ENCODE measurements around the gene FXYD6.

The FXYD6 gene

GRCh38 chr11:117883063-117883462 is 6.6 kb upstream of the FXYD6 start:
- no peak for DNase-seq

DNA sequence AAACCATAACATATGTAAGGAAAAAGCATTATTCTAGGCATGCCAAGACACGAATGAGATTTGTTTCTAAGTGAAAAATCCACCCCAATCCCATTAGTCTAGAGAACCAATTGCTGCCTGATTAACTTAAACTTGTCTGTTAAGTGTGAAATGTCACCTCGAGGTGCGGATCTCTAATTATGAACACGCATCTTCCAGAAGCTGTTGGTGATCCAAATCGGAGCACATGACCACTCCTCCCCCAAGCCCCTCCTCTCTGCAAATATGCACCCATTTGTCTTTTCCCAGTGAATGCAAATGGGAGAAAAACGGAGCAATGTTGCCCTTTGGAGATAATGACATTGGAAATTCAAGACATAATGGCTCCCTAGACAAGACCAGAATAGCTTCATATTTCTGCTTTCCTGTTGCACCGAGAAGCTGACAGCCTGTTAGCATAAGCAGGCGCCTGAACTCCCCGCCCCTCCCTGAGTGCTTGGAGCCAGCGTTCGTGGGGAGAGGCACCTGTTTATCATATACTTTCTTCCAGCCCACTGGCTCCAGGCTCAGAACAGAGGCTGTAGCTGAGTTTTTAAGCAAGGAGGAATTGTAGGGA is 6.0 kb upstream of the FXYD6 start:
- no peak for DNase-seq

GRCh38 chr11:117881217-117881616 is 4.8 kb upstream of the FXYD6 start:
- no peak for DNase-seq

- no peak for DNase-seq
Observed at GRCh38 chr11:117879516-117880480, 3.3 kb upstream of the FXYD6 start.

- no peak for DNase-seq
Observed at GRCh38 chr11:117878939-117879475, 2.5 kb upstream of the FXYD6 start.

GRCh38 chr11:117878314-117878938 is 2.0 kb upstream of the FXYD6 start:
- DNase-seq, result no peak

DNA sequence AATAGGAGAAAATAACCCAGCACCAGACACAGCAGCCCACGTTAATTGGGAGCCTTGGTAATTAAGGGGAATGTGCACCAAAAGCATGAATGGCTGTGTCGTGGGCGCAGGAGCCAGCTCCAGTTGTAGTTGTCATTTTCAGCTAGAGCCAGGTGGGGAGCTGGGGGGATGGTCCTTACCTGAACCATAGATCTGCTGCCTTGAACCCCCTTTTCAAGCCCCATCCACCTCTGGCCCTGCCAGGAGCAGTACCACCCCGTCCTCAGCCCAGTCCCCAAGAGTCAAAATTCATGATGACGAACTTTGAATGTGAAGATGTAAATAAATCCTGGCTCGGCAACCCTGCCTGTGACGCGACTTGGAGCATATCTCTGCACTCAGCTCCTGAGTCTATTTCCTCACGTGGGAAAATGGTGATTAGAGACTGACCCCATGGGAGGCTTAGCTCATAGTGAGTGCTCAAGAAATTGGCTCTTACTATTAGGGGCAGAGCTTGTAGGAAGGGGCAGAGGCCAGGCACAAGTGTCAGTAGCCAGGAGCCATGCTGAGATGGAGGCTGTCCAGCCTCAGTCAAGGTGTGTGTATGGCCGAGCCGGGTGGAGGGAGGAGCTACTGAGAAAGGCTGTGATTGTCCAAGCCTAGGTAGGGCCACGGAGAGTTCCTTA is 794 bp upstream of the FXYD6 start:
- DNase-seq, result no peak

- DNase-seq, result no peak
Observed at GRCh38 chr11:117876059-117876340, 458 bp downstream of the FXYD6 start.

- peak; percentile 32 for DNase-seq
Observed at GRCh38 chr11:117875382-117876058, 938 bp downstream of the FXYD6 start.

DNA sequence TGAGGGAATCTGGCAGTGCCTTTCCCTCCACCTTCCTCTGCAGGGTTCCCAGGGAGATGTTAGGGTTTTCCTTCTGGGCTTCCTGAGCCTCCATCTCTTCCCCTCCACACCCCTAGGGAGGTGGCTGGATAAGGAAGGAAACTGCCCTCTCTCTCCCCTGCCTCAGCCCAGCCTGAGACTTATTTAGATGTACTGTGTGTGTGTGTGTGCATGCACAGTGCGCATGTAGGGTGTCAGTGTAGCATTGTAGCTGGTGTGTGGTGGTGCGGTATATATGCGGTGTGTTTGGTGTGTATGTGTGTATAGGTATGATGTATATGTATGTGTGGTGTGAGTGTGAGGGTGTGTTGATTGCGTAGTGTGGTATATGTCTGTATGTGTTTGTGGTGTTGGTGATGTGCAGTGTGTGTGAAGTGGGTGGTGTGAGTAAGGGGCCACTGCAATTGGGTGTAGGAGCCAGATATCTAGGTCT is 1.5 kb downstream of the FXYD6 start:
- no peak for DNase-seq

GRCh38 chr11:117874253-117874909 is 2.1 kb downstream of the FXYD6 start:
- no peak for DNase-seq

DNA sequence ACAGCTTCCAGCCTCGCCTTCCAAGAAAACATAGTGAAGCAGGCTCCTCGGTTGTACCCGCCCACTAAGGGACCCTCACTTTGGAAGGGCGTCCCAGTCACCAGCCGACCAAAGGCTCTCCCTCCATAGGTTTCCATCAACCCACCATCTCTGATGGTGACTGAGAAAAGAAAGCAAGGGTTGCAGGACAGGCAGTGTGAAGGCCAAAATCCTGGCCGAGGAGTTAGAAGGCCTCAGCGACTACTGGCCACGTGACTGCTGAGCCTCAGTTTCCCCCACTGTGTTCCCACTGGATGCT is 2.7 kb downstream of the FXYD6 start:
- DNase-seq, result no peak

DNA sequence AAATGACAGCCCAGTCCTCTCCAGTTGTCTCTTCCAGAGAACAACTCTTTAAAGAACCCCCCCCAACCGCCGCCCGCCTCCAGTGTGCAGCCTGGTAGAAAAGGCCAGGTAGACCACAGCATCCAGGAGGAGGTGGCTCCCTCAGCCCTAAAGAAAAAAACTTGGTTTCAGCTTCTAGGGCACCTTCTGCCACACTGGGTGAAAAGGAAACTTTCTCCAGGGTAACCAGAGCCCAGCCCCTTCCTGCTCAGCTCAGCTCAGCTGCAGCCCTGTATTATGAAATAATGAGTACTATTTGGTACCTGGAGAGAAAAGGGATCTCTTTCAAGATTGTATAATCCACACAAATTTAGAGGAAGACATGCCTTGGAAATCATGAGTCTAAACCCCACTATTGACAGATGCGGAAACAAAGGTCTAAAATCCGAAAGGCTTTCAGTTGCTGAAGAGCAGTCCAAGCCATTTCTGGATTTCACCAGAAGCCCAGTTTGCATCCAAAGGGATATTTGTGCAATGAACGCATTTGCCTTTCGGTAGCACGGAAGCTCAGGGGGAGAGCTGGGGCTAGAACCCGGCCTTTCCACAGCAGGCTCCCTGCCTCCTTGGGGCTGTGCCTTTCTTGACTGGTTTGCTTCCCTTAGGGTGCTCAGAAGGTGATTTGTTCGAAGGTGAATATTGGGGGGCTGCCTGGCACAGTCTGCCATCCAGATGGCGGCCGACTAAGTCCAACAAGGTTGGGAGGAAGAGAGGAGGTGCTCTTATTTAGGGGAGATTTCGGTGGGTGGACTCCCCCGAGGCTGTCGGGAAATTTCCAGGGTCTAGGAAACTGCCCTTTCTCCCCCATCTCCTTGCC is 3.3 kb downstream of the FXYD6 start:
- no peak for DNase-seq

DNA sequence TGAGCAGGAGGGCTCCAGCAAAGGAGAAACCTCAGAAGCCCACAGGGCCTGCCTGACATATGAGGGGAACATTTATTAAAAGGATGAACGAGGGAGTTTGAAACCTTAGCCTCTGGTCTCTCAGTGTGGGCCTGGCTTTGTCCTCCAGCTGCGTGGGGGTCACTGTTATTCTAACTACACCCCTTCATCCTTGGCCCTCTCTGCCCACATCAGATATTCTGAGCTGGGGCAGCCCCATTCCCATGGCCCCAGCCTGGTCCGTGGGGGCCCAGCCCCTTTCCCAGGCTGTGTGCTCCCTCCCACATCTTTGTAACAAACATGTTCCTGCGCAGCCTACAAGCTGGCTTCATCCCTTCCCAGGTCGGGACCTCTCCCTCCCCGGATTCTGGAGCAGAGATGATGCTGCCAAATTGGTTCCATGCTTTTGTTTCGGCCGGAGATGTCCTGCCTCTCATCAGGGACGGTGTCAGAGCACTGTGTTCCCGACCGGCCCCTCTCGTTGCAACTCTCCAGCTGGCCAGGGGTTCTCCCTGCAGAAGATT is 4.0 kb downstream of the FXYD6 start:
- no peak for DNase-seq

DNA sequence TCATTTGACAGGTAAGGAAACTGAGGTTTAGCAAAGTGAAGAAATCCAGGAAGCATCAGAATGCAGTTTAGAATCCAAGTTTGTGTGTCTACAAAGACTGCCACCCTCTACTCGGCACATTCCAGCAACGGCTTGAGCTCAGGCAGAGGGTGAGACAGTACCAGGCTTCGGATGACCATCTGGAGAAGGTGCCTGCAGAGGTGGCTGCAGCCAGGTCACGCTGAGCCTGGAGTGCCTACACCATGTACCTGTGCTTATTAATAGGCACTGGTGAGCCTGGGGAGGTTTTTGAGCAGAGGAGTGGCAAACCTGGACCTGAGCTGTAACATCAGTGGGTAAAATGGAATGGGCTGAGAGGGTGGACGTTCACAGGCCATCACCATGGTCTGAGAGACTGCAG is 4.7 kb downstream of the FXYD6 start:
- no peak for DNase-seq

DNA sequence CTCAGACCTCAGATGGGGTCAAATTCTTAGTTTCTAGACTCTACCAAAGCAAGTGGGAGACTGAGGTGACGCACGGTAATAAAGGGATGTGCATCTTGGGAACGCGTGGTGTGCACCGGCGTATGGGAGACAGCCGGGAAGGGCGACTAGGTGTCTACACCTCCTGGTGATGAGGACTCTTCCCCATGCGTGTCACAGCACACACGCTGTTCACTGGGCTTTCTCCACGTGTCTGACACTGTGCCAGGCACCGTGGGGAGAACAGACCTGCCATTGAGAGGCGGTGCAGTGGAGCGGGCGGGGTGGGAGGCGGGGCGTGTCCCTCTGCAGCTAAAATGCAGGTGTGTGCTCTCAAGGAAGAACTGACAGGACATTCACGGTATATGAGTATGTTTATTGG is 5.3 kb downstream of the FXYD6 start:
- DNase-seq, result no peak

- DNase-seq, result peak; percentile 84
Observed at GRCh38 chr11:117870103-117870952, 6.1 kb downstream of the FXYD6 start.

DNA sequence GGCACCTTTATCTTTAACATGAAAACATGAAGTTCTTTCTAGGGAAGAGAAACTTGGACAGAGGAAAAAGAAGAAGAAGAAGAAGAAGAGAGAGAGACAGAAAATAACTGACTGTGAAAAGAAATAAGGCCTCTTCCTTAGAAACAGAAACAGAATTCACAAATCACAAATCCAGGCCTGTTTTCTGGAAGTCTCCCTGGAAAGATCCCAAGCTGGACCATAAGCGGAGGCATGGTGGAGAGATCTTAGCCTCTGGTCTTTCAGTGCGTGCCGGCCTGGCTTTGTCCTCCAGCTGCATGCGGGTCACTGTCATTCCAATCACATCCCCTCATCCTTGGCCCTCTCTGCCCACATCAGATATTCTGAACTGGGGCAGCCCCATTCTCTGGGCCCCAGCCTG is 6.9 kb downstream of the FXYD6 start:
- no peak for DNase-seq

- no peak for DNase-seq
Observed at GRCh38 chr11:117868815-117869561, 7.5 kb downstream of the FXYD6 start.

Measured in NCI-H446 treated with DMSO at 0.1 percent for 48 hours (cell line).